ENCODE measurements around the gene SDR42E2. TPM values are rescaled to one million over a fixed set of nuclear protein-coding genes. Genes with fewer than 3 reads are reported as not detected.
A peak's percentile ranks its signal among the peaks of the same experiment; 100 is the strongest.

SDR42E2 gene
- total RNA-seq, 1 donor from 2014 or later, result not detected

DNA sequence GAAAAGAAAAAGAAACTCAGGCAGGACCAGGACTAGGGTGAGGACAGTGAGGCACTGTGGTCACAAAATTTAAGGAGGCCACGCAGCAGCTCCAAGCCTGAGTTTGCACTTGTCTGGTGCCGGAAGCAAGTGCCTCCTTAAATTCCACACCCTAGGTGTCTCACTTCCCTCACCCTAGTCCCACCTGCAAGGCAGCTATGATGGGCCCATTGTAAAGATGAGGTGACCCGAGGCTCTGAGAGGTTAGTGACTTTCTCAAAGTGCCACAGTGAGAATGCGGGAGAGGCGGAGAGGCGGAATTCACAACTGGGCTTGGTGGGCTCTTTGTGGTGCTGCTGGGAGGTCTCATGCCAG is 22.3 kb downstream of the SDR42E2 start:
- no peak for DNase-seq (ENCODE audit: low read depth)
- Histone ChIP-seq H3K36me3 (ENCODE audit: control insufficient read depth, insufficient read depth, low read length) (no peaks in the 10 kb centered on the region), H3K4me3 (ENCODE audit: low read depth, low read length) (no peak overlapping the region), H3K27me3 (ENCODE audit: control insufficient read depth, insufficient read depth, low read length) (no peaks in the 10 kb centered on the region)
- TF ChIP-seq, protein P1, sequence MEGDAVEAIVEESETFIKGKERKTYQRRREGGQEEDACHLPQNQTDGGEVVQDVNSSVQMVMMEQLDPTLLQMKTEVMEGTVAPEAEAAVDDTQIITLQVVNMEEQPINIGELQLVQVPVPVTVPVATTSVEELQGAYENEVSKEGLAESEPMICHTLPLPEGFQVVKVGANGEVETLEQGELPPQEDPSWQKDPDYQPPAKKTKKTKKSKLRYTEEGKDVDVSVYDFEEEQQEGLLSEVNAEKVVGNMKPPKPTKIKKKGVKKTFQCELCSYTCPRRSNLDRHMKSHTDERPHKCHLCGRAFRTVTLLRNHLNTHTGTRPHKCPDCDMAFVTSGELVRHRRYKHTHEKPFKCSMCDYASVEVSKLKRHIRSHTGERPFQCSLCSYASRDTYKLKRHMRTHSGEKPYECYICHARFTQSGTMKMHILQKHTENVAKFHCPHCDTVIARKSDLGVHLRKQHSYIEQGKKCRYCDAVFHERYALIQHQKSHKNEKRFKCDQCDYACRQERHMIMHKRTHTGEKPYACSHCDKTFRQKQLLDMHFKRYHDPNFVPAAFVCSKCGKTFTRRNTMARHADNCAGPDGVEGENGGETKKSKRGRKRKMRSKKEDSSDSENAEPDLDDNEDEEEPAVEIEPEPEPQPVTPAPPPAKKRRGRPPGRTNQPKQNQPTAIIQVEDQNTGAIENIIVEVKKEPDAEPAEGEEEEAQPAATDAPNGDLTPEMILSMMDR (IDR thresholded peaks at IDR 0.05; ENCODE audit: insufficient read depth, low read length, poor library complexity, severe bottlenecking), result no peak

DNA sequence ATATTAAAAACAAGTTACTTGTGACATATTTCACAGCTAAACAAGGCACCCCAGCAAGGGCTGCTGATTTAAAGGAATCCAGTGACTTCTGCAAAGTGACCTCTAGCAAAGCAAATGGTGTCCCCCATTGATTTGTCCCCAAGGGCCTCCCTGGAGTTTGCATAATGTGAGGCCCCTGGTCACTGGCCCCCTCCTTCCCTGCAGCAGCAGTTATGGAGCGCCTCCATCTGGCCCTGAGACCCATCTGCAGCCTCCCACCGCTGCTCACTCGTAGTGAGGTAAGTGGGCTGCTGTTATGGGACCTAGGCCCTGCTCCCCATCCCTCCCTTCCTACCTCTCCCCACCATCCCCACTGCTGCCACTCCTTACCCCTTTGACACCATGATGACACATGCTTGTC is 24.2 kb downstream of the SDR42E2 start:
- no peak for DNase-seq (ENCODE audit: low read depth)
- no peak overlapping the region for H3K4me3 ChIP-seq (ENCODE audit: low read depth, low read length)

DNA sequence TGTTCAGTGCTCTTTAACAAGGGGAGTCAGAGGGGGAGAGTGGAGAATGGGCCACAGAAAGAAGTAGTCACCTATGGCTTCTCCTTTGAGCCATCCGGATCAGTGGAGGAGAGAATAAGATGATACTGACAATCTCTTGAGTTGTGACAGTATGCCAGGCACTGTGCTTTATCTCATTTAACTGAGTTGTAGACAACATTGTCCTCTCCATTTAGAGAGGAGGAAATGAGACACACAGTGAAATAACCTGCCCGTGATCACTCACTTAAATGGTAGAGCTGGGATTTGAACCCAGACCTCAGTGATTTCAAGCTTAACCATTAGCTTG is 25.9 kb downstream of the SDR42E2 start:
- TF ChIP-seq, protein P1 (IDR thresholded peaks at IDR 0.05; ENCODE audit: insufficient read depth, low read length, poor library complexity, severe bottlenecking), result no peak

More for the DNA sequence above, 24.2 kb downstream of the SDR42E2 start:
- no peaks in the 10 kb centered on the region for H3K36me3 ChIP-seq (ENCODE audit: control insufficient read depth, insufficient read depth, low read length)
- TF ChIP-seq, protein P1 (IDR thresholded peaks at IDR 0.05; ENCODE audit: insufficient read depth, low read length, poor library complexity, severe bottlenecking), result peak; percentile 11
- no peaks in the 10 kb centered on the region for H3K27me3 ChIP-seq (ENCODE audit: control insufficient read depth, insufficient read depth, low read length)

DNA sequence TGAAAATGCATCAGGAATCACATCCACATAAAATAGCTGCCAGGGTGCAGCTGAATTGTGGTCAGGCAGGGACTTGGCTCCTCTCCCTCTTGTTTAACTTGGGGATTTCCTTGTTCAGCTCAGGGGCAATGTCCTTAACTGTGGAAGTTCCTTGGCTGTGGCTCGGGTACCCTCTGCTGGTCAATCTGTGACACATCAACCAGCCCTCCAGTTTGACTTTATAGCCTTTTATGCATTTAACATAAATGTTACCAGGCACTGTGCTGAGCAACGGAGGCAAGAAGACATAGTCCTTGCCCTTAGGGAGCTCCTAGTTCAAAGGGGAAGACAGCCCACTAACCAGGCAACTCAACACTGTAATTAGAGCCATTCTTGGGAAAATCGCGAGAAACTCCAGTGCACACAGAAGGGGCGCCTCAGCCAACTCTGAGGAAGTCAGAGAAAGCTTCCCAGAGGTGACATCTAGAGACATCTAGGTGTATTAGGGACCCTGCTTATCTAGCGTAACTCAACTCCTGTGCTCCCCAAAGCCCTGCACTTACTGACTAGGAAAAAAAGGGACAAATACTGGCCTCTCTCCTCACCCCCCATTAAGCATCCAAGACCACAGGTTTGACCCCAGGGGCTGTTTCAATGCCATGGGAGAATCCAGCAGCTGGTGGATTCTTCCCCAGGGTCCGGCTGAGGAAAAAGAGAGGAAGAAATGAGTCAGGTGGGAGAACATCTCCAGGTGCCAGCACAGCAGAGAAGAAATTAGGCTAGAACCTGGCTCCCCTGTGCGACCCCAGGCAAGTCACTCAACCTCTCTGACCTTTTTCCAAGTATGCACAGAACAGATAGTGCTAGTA is 26.5 kb downstream of the SDR42E2 start:
- DNase-seq (ENCODE audit: low read depth), result peak; percentile 85
- TF ChIP-seq, protein P1 (IDR thresholded peaks at IDR 0.05; ENCODE audit: insufficient read depth, low read length, poor library complexity, severe bottlenecking), result peak; percentile 83
- H3K4me3 ChIP-seq (ENCODE audit: low read depth, low read length), result no peak overlapping the region
- H3K27me3 ChIP-seq (ENCODE audit: control insufficient read depth, insufficient read depth, low read length), result no peaks in the 10 kb centered on the region
- H3K36me3 ChIP-seq (ENCODE audit: control insufficient read depth, insufficient read depth, low read length), result no peaks in the 10 kb centered on the region

More for the DNA sequence above, 25.9 kb downstream of the SDR42E2 start:
- no peaks in the 10 kb centered on the region for H3K27me3 ChIP-seq (ENCODE audit: control insufficient read depth, insufficient read depth, low read length)
- H3K4me3 ChIP-seq (ENCODE audit: low read depth, low read length), result no peak overlapping the region
- DNase-seq (ENCODE audit: low read depth), result no peak
- no peaks in the 10 kb centered on the region for H3K36me3 ChIP-seq (ENCODE audit: control insufficient read depth, insufficient read depth, low read length)

DNA sequence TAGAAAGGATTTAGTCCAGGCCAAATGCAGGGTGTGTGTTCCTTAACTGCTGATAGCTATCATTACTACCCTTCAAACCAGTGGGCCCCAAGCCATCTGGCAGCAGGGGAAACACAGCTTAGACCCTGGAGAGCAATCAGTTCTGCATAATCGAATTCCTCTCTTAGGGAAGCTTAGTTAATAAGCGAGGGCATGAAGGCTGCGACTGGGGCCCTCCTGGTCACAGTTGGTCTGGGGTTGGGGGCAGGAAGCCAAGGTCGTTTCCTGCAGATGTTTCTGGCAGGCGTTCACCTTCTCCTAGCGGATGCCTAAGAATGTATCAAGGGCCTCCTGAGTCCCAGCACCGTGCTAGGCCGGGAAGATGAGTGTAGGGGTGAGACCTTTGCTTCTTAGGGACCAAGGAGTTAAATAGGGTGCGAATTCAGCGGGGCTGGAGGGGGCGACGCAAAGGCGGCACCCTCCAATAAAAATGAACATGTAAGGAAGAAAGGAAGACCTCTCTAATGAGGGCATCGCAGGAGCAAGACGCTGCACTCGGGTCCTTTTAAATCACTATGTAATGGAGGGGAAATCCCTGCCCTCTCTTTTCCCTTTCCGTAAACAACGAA is 27.3 kb downstream of the SDR42E2 start:
- TF ChIP-seq, protein P1 (IDR thresholded peaks at IDR 0.05; ENCODE audit: insufficient read depth, low read length, poor library complexity, severe bottlenecking), result no peak
- Histone ChIP-seq H3K27me3 (ENCODE audit: control insufficient read depth, insufficient read depth, low read length) (no peaks in the 10 kb centered on the region), H3K4me3 (ENCODE audit: low read depth, low read length) (peak overlapping the region; percentile 59), H3K36me3 (ENCODE audit: control insufficient read depth, insufficient read depth, low read length) (no peaks in the 10 kb centered on the region)
- DNase-seq (ENCODE audit: low read depth), result no peak

Measured in kidney epithelial cell (primary cell).